ENCODE measurements around the gene LPP.

Gene LPP

GRCh38 chr3:188196232-188196990, 42.5 kb downstream of the LPP start:
- DNase-seq (ENCODE audit: low spot score) = no peak

- DNase-seq (ENCODE audit: low spot score) = no peak
Measured at GRCh38 chr3:188197388-188197847, 43.5 kb downstream of the LPP start.

GRCh38 chr3:188198001-188198400, 44.0 kb downstream of the LPP start:
- DNase-seq (ENCODE audit: low spot score) = no peak

- peak; percentile 90 for DNase-seq (ENCODE audit: low spot score)
Measured at GRCh38 chr3:188198760-188199327, 44.9 kb downstream of the LPP start.

- DNase-seq (ENCODE audit: low spot score) = no peak
Measured at GRCh38 chr3:188199386-188199785, 45.4 kb downstream of the LPP start.

GRCh38 chr3:188200481-188200880, 46.5 kb downstream of the LPP start:
- DNase-seq (ENCODE audit: low spot score) = no peak

- peak; percentile 38 for DNase-seq (ENCODE audit: low spot score)
Measured at GRCh38 chr3:188202358-188203138, 48.6 kb downstream of the LPP start.

GRCh38 chr3:188204526-188204925, 50.6 kb downstream of the LPP start:
- DNase-seq (ENCODE audit: low spot score) = no peak

- DNase-seq (ENCODE audit: low spot score) = no peak
Measured at GRCh38 chr3:188205992-188206416, 52.0 kb downstream of the LPP start.

- DNase-seq (ENCODE audit: low spot score) = no peak
Measured at GRCh38 chr3:188206787-188207186, 52.8 kb downstream of the LPP start.

- DNase-seq (ENCODE audit: low spot score) = peak; percentile 52
Measured at GRCh38 chr3:188207941-188208515, 54.1 kb downstream of the LPP start.

- no peak for DNase-seq (ENCODE audit: low spot score)
Measured at GRCh38 chr3:188208516-188208981, 54.6 kb downstream of the LPP start.

- no peak for DNase-seq (ENCODE audit: low spot score)
Measured at GRCh38 chr3:188209034-188209433, 55.1 kb downstream of the LPP start.

GRCh38 chr3:188209740-188210139, 55.8 kb downstream of the LPP start:
- DNase-seq (ENCODE audit: low spot score) = no peak

- DNase-seq (ENCODE audit: low spot score) = no peak
Measured at GRCh38 chr3:188211476-188211875, 57.5 kb downstream of the LPP start.

- no peak for DNase-seq (ENCODE audit: low spot score)
Measured at GRCh38 chr3:188212308-188212969, 58.5 kb downstream of the LPP start.

- DNase-seq (ENCODE audit: low spot score) = no peak
Measured at GRCh38 chr3:188214442-188214841, 60.5 kb downstream of the LPP start.

- DNase-seq (ENCODE audit: low spot score) = no peak
Measured at GRCh38 chr3:188215129-188215528, 61.2 kb downstream of the LPP start.

- DNase-seq (ENCODE audit: low spot score) = peak; percentile 81
Measured at GRCh38 chr3:188217011-188217463, 63.1 kb downstream of the LPP start.

GRCh38 chr3:188217726-188218125, 63.8 kb downstream of the LPP start:
- DNase-seq (ENCODE audit: low spot score) = no peak

GRCh38 chr3:188218603-188219002, 64.6 kb downstream of the LPP start:
- DNase-seq (ENCODE audit: low spot score) = no peak
